ENCODE results near the gene DPM1.

DPM1 gene

GRCh38 chr20:50901301-50901700 is 57.0 kb downstream of the DPM1 start:
- TF ChIP-seq, protein P1, sequence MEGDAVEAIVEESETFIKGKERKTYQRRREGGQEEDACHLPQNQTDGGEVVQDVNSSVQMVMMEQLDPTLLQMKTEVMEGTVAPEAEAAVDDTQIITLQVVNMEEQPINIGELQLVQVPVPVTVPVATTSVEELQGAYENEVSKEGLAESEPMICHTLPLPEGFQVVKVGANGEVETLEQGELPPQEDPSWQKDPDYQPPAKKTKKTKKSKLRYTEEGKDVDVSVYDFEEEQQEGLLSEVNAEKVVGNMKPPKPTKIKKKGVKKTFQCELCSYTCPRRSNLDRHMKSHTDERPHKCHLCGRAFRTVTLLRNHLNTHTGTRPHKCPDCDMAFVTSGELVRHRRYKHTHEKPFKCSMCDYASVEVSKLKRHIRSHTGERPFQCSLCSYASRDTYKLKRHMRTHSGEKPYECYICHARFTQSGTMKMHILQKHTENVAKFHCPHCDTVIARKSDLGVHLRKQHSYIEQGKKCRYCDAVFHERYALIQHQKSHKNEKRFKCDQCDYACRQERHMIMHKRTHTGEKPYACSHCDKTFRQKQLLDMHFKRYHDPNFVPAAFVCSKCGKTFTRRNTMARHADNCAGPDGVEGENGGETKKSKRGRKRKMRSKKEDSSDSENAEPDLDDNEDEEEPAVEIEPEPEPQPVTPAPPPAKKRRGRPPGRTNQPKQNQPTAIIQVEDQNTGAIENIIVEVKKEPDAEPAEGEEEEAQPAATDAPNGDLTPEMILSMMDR (IDR thresholded peaks at IDR 0.05; ENCODE audit: insufficient read depth, low read length, poor library complexity, severe bottlenecking) = no peak
- peaks cover 10% of the 10 kb centered on the region for H3K36me3 ChIP-seq (ENCODE audit: control insufficient read depth, insufficient read depth, low read length)
- DNase-seq (ENCODE audit: extremely low read depth, insufficient read length) = no peak
- no peak overlapping the region for H3K4me3 ChIP-seq (replicated peaks; ENCODE audit: low read depth, low read length)
- H3K27me3 ChIP-seq (replicated peaks; ENCODE audit: control insufficient read depth, insufficient read depth, low read length) = no peaks in the 10 kb centered on the region

DNA sequence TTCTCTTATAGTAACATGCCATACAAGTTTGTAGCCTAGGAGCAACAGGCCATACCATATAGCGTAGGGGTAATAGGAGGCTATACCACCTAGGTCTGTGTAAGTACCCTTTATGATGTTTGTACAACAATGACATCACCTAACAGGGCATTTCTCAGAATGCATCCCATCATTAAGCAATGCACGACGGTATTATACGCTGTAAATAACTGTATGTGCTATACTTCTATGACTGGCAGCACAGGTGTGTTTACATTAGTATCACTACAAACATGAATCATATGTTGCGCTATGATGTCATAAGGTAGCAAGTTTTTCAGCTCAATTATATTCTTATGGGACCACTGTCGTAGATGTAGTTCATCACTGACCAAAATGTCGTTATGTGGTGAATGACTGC is 58.1 kb downstream of the DPM1 start:
- TF ChIP-seq, protein P1 (IDR thresholded peaks at IDR 0.05; ENCODE audit: insufficient read depth, low read length, poor library complexity, severe bottlenecking) = no peak
- Histone ChIP-seq H3K27me3 (replicated peaks; ENCODE audit: control insufficient read depth, insufficient read depth, low read length) (no peaks in the 10 kb centered on the region), H3K4me3 (replicated peaks; ENCODE audit: low read depth, low read length) (no peak overlapping the region), H3K36me3 (ENCODE audit: control insufficient read depth, insufficient read depth, low read length) (peaks cover 10% of the 10 kb centered on the region)
- no peak for DNase-seq (ENCODE audit: extremely low read depth, insufficient read length)

GRCh38 chr20:50898475-50898874 is 59.9 kb downstream of the DPM1 start:
- TF ChIP-seq, protein P1 (IDR thresholded peaks at IDR 0.05; ENCODE audit: insufficient read depth, low read length, poor library complexity, severe bottlenecking) = no peak
- peaks cover 15% of the 10 kb centered on the region for H3K36me3 ChIP-seq (ENCODE audit: control insufficient read depth, insufficient read depth, low read length)

GRCh38 chr20:50895111-50895830 is 63.1 kb downstream of the DPM1 start:
- Histone ChIP-seq H3K4me3 (replicated peaks; ENCODE audit: low read depth, low read length) (no peak overlapping the region), H3K27me3 (replicated peaks; ENCODE audit: control insufficient read depth, insufficient read depth, low read length) (no peaks in the 10 kb centered on the region), H3K36me3 (ENCODE audit: control insufficient read depth, insufficient read depth, low read length) (peaks cover 25% of the 10 kb centered on the region)
- no peak for DNase-seq (ENCODE audit: extremely low read depth, insufficient read length)
- TF ChIP-seq, protein P1 (IDR thresholded peaks at IDR 0.05; ENCODE audit: insufficient read depth, low read length, poor library complexity, severe bottlenecking) = no peak

More at GRCh38 chr20:50898475-50898874, 59.9 kb downstream of the DPM1 start:
- DNase-seq (ENCODE audit: extremely low read depth, insufficient read length) = no peak
- H3K27me3 ChIP-seq (replicated peaks; ENCODE audit: control insufficient read depth, insufficient read depth, low read length) = no peaks in the 10 kb centered on the region
- H3K4me3 ChIP-seq (replicated peaks; ENCODE audit: low read depth, low read length) = no peak overlapping the region

DNA sequence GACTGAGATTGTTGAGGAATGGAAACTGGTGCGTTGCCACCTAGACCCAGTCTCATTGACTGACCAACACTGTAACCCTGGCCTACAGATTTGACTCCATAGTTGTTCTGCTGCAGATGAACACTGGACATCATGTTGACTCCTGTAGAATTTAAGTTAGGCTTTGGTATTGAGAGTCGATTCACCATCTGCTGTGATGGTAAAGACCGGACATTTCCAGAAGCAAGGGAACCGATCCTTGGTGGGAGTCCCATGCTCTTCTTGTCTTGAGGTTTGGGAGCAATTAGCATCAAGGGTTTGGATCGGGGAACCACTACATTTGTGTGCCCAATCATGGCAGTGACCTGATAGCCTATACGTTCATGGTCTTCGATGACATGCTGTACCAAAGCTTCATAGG is 64.7 kb downstream of the DPM1 start:
- TF ChIP-seq, protein P1 (IDR thresholded peaks at IDR 0.05; ENCODE audit: insufficient read depth, low read length, poor library complexity, severe bottlenecking) = no peak
- Histone ChIP-seq H3K27me3 (replicated peaks; ENCODE audit: control insufficient read depth, insufficient read depth, low read length) (no peaks in the 10 kb centered on the region), H3K36me3 (ENCODE audit: control insufficient read depth, insufficient read depth, low read length) (peaks cover 27% of the 10 kb centered on the region), H3K4me3 (replicated peaks; ENCODE audit: low read depth, low read length) (no peak overlapping the region)
- DNase-seq (ENCODE audit: extremely low read depth, insufficient read length) = no peak
